Dendritic cell treated with granulocyte-macrophage colony-stimulating factor and Interleukin-4, amounts not matched to agents 40 ng/mL and 50 ng/mL, for 4 days (primary cell): ENCODE measurements around the gene IFT25.
"Not testable (repeated sequence)": the region's sequence is repeated elsewhere in the genome, so short reads cannot be mapped to it uniquely, and the experiment has no call there.

ENCODE experiments used
- H3K27ac Mint-ChIP-seq: one replicate; pipeline ENCODE4 v1.8.0; 2022; ENCODE audit warnings: mild to moderate bottlenecking, mixed read lengths
- H3K27me3 Mint-ChIP-seq: one replicate; pipeline ENCODE4 v1.8.0; 2022; ENCODE audit warnings: mild to moderate bottlenecking, mixed read lengths
- H3K36me3 Mint-ChIP-seq: one replicate; pipeline ENCODE4 v1.8.0; 2022; ENCODE audit warnings: low read depth, mixed read lengths
- H3K4me1 Mint-ChIP-seq: one replicate; pipeline ENCODE4 v1.8.0; 2022; ENCODE audit warnings: low read depth, mixed read lengths
- H3K4me3 Mint-ChIP-seq: one replicate; pipeline ENCODE4 v1.8.0; 2022; ENCODE audit warnings: mild to moderate bottlenecking, moderate library complexity, mixed read lengths
- H3K9me3 Mint-ChIP-seq: one replicate; pipeline ENCODE4 v1.8.0; 2022; ENCODE audit warnings: mixed read lengths
- intact Hi-C: fragments of 100-400 bp; cut with micrococcal nuclease; formaldehyde crosslinking; loops from one replicate; pipeline ENCODE4 v1.15.0; 2022

IFT25 gene

GRCh38 chr1:53945433-53946251 lies at the start of gene IFT25:
Gene IFT25 (minus strand): TSS chr1:53945699. CDS start chr1:53940082, 5,617 bp downstream.
- intact Hi-C loops = loop anchor here (1.0 to 10.0 kb wide), 4 partner anchors 56 to 819 kb away; partner anchors contain the start of genes NDC1, PARS2, TCEANC2 and TMEM59
- no peaks in the 10 kb centered on the region for H3K9me3 Mint-ChIP-seq
- peaks cover 24% of the 10 kb centered on the region for H3K36me3 Mint-ChIP-seq
- peak within 1 kb of the TSS; percentile 95 for H3K4me3 Mint-ChIP-seq
- no peaks in the 10 kb centered on the region for H3K27me3 Mint-ChIP-seq
- peaks cover 39% of the 10 kb centered on the region for H3K4me1 Mint-ChIP-seq
- peak within 1 kb of the TSS; percentile 88 for H3K27ac Mint-ChIP-seq

- H3K27me3 Mint-ChIP-seq, H3K36me3 Mint-ChIP-seq, H3K4me1 Mint-ChIP-seq, H3K4me3 Mint-ChIP-seq, H3K9me3 Mint-ChIP-seq, intact Hi-C loops, H3K27ac Mint-ChIP-seq: not testable (repeated sequence)
Measured at GRCh38 chr1:53994516-53994915, 49.0 kb upstream of the IFT25 start.

- Mint-ChIP-seq H3K27me3 (no peaks in the 10 kb centered on the region), H3K4me3 (no peak overlapping the region), H3K4me1 (no peaks in the 10 kb centered on the region), H3K27ac (no peak overlapping the region), H3K9me3 (no peaks in the 10 kb centered on the region), H3K36me3 (no peaks in the 10 kb centered on the region)
- intact Hi-C loops = no loop called here
Measured at GRCh38 chr1:53992085-53992874, 46.8 kb upstream of the IFT25 start.

GRCh38 chr1:53987880-53988279 lies 42.4 kb upstream of the IFT25 start:
- H3K9me3 Mint-ChIP-seq = no peaks in the 10 kb centered on the region
- H3K4me3 Mint-ChIP-seq = no peak overlapping the region
- peaks cover 4% of the 10 kb centered on the region for H3K4me1 Mint-ChIP-seq
- H3K36me3 Mint-ChIP-seq = no peaks in the 10 kb centered on the region
- intact Hi-C loops = no loop called here
- H3K27me3 Mint-ChIP-seq = no peaks in the 10 kb centered on the region
- H3K27ac Mint-ChIP-seq = no peak overlapping the region

GRCh38 chr1:53986458-53986857 lies 41.0 kb upstream of the IFT25 start:
- H3K27ac Mint-ChIP-seq = no peak overlapping the region
- H3K4me3 Mint-ChIP-seq = no peak overlapping the region
- no peaks in the 10 kb centered on the region for H3K27me3 Mint-ChIP-seq
- no peaks in the 10 kb centered on the region for H3K36me3 Mint-ChIP-seq
- intact Hi-C loops = no loop called here
- H3K4me1 Mint-ChIP-seq = peaks cover 18% of the 10 kb centered on the region
- no peaks in the 10 kb centered on the region for H3K9me3 Mint-ChIP-seq

GRCh38 chr1:53984726-53985125 lies 39.2 kb upstream of the IFT25 start:
- intact Hi-C loops = no loop called here
- no peak overlapping the region for H3K4me3 Mint-ChIP-seq
- H3K27me3 Mint-ChIP-seq = no peaks in the 10 kb centered on the region
- no peak overlapping the region for H3K27ac Mint-ChIP-seq
- peaks cover 27% of the 10 kb centered on the region for H3K4me1 Mint-ChIP-seq
- H3K9me3 Mint-ChIP-seq = no peaks in the 10 kb centered on the region
- H3K36me3 Mint-ChIP-seq = no peaks in the 10 kb centered on the region

- Mint-ChIP-seq H3K4me3 (peak overlapping the region; percentile 47), H3K36me3 (no peaks in the 10 kb centered on the region), H3K9me3 (no peaks in the 10 kb centered on the region), H3K27me3 (no peaks in the 10 kb centered on the region), H3K27ac (peak overlapping the region; percentile 79), H3K4me1 (peaks cover 42% of the 10 kb centered on the region)
- intact Hi-C loops = no loop called here
Measured at GRCh38 chr1:53982763-53983104, 37.2 kb upstream of the IFT25 start.

- no peaks in the 10 kb centered on the region for H3K36me3 Mint-ChIP-seq
- peak overlapping the region; percentile 47 for H3K4me3 Mint-ChIP-seq
- peak overlapping the region; percentile 79 for H3K27ac Mint-ChIP-seq
- H3K27me3 Mint-ChIP-seq = no peaks in the 10 kb centered on the region
- peaks cover 42% of the 10 kb centered on the region for H3K4me1 Mint-ChIP-seq
- intact Hi-C loops = no loop called here
- H3K9me3 Mint-ChIP-seq = no peaks in the 10 kb centered on the region
Measured at GRCh38 chr1:53982034-53982762, 36.7 kb upstream of the IFT25 start.

- H3K27ac Mint-ChIP-seq = peak overlapping the region; percentile 79
- H3K4me1 Mint-ChIP-seq = peaks cover 48% of the 10 kb centered on the region
- no peak overlapping the region for H3K4me3 Mint-ChIP-seq
- no peaks in the 10 kb centered on the region for H3K27me3 Mint-ChIP-seq
- intact Hi-C loops = no loop called here
- no peaks in the 10 kb centered on the region for H3K9me3 Mint-ChIP-seq
- no peaks in the 10 kb centered on the region for H3K36me3 Mint-ChIP-seq
Measured at GRCh38 chr1:53981220-53981619, 35.7 kb upstream of the IFT25 start.

GRCh38 chr1:53979712-53980450 lies 34.4 kb upstream of the IFT25 start:
- Mint-ChIP-seq H3K4me1 (peaks cover 48% of the 10 kb centered on the region), H3K36me3 (no peaks in the 10 kb centered on the region), H3K27me3 (no peaks in the 10 kb centered on the region), H3K9me3 (no peaks in the 10 kb centered on the region), H3K4me3 (no peak overlapping the region), H3K27ac (no peak overlapping the region)
- intact Hi-C loops = no loop called here

- Mint-ChIP-seq H3K4me3 (no peak overlapping the region), H3K27ac (no peak overlapping the region), H3K9me3 (no peaks in the 10 kb centered on the region), H3K36me3 (peaks cover 7% of the 10 kb centered on the region), H3K27me3 (no peaks in the 10 kb centered on the region), H3K4me1 (peaks cover 28% of the 10 kb centered on the region)
- intact Hi-C loops = no loop called here
Measured at GRCh38 chr1:53975861-53976260, 30.4 kb upstream of the IFT25 start.

- intact Hi-C loops = no loop called here
- Mint-ChIP-seq H3K27me3 (no peaks in the 10 kb centered on the region), H3K36me3 (peaks cover 36% of the 10 kb centered on the region), H3K9me3 (no peaks in the 10 kb centered on the region), H3K4me1 (peaks cover 4% of the 10 kb centered on the region), H3K27ac (no peak overlapping the region), H3K4me3 (no peak overlapping the region)
Measured at GRCh38 chr1:53971718-53972117, 26.2 kb upstream of the IFT25 start.

- H3K4me3 Mint-ChIP-seq, H3K27ac Mint-ChIP-seq, H3K4me1 Mint-ChIP-seq, H3K9me3 Mint-ChIP-seq, H3K27me3 Mint-ChIP-seq, intact Hi-C loops: not testable (repeated sequence)
- peaks cover 52% of the 10 kb centered on the region for H3K36me3 Mint-ChIP-seq
Measured at GRCh38 chr1:53969323-53969722, 23.8 kb upstream of the IFT25 start.
